Fibroblast of the aortic adventitia (primary cell): ENCODE results near the gene UBE2E2. TPM values are rescaled to one million over a fixed set of nuclear protein-coding genes. Genes with fewer than 3 reads are reported as not detected.

Experiments
- DNase-seq: peaks from one replicate; pipeline ENCODE4 v3.0.0-alpha.2; 2010; ENCODE audit warnings: low read depth
- H3K4me3 ChIP-seq: 2 replicates; pipeline ENCODE4 v1.5.1; 2011; ENCODE audit warnings: low read depth, mild to moderate bottlenecking, control low read depth, low read length, moderate library complexity
- total RNA-seq: library from RNA; depleted of rRNA; stranded (reverse); fragments of >200 nt; gene quantifications from 2 replicates; pipeline ENCODE4 v1.2.3, GENCODE V29; 2012; ENCODE audit warnings: low replicate concordance
- TF ChIP-seq, protein P1 (sequence below): IDR thresholded peaks from 2 replicates; pipeline ENCODE4 v1.5.1; 2011; ENCODE audit warnings: mild to moderate bottlenecking, low read length, control low read depth, inconsistent platforms; ENCODE audit not compliant: insufficient read depth

Gene UBE2E2
- total RNA-seq, 1 donor: 49.1 TPM

DNA sequence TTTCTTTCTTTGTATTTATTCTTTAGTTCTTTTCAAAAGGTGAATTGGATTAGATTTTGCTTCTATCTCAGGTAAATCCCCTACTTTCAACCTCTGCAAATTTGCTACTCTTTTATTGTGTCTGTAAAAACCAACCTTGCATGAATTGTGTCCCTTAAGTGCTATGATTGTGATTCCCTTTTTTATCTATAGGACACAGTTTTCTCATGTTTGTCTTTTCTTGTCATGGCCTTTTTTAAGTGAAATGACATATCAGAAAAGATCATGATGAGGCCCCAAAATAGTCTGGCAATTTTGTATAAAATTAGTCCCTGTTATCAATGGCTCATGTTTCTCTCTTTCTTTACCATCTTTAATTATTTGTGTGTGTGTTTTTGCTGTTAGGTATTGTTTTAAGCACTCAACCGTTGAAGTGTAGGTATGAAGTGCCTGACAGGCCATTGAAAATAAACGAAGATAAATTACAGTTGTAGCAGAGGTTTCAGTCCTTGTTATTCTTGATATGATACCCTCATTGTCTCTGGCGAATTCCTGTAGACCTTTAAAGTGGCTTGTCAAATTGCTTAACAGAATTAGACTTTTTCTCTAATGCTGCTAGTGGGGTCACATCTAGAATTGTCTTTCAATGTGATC lies 184.3 kb downstream of the UBE2E2 start:
- DNase-seq: no peak
- no peak overlapping the region for H3K4me3 ChIP-seq
- TF ChIP-seq, protein P1, sequence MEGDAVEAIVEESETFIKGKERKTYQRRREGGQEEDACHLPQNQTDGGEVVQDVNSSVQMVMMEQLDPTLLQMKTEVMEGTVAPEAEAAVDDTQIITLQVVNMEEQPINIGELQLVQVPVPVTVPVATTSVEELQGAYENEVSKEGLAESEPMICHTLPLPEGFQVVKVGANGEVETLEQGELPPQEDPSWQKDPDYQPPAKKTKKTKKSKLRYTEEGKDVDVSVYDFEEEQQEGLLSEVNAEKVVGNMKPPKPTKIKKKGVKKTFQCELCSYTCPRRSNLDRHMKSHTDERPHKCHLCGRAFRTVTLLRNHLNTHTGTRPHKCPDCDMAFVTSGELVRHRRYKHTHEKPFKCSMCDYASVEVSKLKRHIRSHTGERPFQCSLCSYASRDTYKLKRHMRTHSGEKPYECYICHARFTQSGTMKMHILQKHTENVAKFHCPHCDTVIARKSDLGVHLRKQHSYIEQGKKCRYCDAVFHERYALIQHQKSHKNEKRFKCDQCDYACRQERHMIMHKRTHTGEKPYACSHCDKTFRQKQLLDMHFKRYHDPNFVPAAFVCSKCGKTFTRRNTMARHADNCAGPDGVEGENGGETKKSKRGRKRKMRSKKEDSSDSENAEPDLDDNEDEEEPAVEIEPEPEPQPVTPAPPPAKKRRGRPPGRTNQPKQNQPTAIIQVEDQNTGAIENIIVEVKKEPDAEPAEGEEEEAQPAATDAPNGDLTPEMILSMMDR: no peak

- no peak overlapping the region for H3K4me3 ChIP-seq
- no peak for DNase-seq
- TF ChIP-seq, protein P1: no peak
Observed at GRCh38 chr3:23389089-23389488, 186.0 kb downstream of the UBE2E2 start.

DNA sequence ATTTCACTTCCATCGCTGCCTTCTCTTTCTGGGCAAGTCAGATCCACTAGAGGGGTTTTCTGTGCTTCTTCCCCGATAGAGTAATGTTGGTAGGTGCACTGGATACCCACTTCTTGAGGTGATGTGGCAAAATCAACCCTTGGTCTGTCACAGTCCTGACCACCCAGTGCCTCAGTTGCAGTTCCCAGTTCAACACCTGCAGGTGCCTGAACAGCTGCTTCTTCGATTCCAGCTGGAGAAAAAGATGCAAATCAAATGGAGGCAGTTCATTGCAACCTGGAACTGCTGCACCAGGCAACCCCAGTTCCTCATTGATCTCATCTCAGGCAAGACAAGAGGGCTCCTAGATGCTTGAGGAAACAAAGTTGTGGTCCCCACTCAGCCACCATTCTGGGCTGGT lies 186.6 kb downstream of the UBE2E2 start:
- no peak for DNase-seq
- TF ChIP-seq, protein P1: no peak
- no peak overlapping the region for H3K4me3 ChIP-seq

GRCh38 chr3:23390446-23390845 lies 187.3 kb downstream of the UBE2E2 start:
- DNase-seq: no peak
- TF ChIP-seq, protein P1: no peak
- H3K4me3 ChIP-seq: no peak overlapping the region

DNA sequence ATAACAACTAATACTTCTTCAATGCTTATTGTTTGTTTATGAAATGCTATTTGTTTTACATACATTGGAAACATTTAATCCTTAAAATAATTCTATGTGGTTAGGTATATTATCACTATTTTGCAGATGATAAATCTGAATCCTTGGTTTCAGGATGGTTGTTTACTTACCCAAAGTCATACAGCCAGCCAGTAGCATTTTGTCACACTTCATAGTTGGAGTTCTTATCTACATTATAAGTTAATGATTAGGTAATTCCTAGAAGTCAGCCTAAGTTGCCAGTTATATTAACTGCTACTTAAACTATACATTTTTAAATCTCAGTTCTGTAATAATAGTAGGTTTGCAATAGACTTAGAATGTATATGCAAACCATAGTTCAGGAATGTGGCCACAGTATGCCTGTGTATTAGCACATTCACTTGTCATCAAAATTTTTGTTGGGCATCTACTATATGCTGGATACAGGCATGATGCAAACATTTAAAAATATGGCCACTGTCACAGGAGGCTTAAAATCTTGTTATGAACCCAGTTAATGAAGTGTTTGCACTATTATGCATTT lies 187.9 kb downstream of the UBE2E2 start:
- H3K4me3 ChIP-seq: no peak overlapping the region
- DNase-seq: no peak
- TF ChIP-seq, protein P1: no peak

- no peak overlapping the region for H3K4me3 ChIP-seq
- TF ChIP-seq, protein P1: no peak
- no peak for DNase-seq
Observed at GRCh38 chr3:23395115-23395514, 192.0 kb downstream of the UBE2E2 start.

GRCh38 chr3:23396746-23397145 lies 193.6 kb downstream of the UBE2E2 start:
- H3K4me3 ChIP-seq: no peak overlapping the region
- TF ChIP-seq, protein P1: no peak
- peak; percentile 11 for DNase-seq
